ENCODE data around the gene RUNX3.

GRCh38 chr1:24954022-24954421, 23.9 kb upstream of the RUNX3 start:
- no peak for TF ChIP-seq FOXA2 (IDR thresholded peaks at IDR 0.05)
- no peak for TF ChIP-seq FOXA1 (IDR thresholded peaks at IDR 0.05)
- TF ChIP-seq CTCF (IDR thresholded peaks at IDR 0.05; ENCODE audit: low read depth, low read length, missing input control): no peak
- no peak for TF ChIP-seq RAD21 (IDR thresholded peaks at IDR 0.05)
- TF ChIP-seq ATF3 (IDR thresholded peaks at IDR 0.05): no peak
- TF ChIP-seq HNF4G (IDR thresholded peaks at IDR 0.05): no peak
- no peak for TF ChIP-seq YY1 (IDR thresholded peaks at IDR 0.05)
- no peak for TF ChIP-seq RXRA (IDR thresholded peaks at IDR 0.05)
